ENCODE measurements around the gene DENND2C.

Gene DENND2C

DNA sequence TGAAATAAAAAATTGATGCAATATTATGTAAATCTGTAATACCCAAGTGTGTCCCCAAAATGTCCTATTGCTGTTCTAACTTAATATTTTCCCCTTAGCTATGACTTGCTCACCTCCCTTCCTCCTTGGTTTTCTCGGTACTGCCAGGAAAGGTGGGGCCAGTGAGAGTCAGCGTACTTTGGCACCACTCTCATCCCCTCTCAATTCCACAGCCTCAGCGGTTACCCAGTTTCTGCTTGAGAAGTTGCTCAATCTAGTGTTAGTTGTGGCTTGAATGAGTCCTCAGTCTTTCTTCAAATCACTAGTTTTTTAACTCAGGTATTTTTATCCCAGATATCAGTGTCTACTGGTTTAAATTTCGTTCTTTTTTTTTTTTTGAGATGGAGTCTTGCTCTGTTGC lies 120.7 kb downstream of the DENND2C start:
- DNase-seq (ENCODE audit: low read depth in 2 of 3, low spot score in 1 of 3) = no peak

DNA sequence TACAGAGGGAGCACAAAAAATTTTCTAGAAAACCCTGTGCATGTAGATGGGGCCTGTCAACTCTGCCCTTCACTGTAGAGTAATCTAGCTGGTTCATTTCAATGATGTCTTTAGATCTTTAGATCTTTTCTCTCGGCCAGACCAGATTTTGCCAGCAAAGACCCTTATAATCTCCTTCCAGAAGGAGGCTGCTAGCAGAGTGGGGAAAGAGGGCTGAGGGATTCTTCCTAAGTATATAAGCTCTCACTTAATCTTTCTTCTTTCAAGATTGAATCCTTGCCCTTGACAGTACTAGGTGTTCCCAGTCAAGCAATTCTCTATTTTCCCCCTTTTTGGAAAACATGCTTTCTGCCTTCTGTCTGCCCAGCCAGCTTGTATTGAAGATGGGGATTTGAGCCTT lies 122.8 kb downstream of the DENND2C start:
- DNase-seq (ENCODE audit: low read depth in 2 of 3, low spot score in 1 of 3) = no peak

DNA sequence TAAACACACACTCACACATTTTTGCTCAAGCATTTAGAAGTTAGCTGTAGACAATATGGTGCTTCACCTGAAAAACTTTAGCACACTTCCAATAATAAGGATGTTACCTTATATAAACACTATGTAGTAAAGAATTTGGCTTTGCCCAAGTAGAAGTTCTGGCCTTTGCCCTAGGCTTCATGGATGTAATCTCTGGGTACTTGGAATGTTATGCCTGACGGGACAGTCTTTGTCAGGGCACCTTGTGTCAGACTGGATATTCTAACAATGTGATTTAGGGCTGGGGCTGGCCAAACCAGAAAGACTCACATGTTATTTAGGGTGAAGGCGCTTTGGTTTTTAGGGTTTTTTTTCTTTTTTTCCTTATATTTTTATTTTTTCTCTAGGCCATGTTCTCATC lies 124.1 kb downstream of the DENND2C start:
- no peak for DNase-seq (ENCODE audit: low read depth in 2 of 3, low spot score in 1 of 3)

DNA sequence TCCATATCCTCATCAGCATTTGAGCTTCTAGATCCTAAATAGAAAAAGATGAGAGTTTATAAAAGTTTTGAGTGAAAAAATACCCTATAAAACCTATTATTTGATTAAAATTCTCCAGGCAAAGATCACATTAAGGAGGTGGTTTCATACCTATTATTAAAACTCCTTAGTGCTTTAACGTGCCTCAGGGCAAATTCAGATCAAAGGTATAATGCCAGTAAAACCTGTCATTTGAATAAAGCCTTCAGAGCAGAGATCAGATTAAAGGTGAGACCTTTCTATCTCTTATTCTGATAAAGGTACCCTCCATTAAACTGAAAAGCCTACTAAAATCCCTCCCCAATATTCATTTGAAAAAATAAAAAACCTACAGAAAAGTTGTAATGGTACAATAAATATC lies 124.5 kb downstream of the DENND2C start:
- no peak for DNase-seq (ENCODE audit: low read depth in 2 of 3, low spot score in 1 of 3)

DNA sequence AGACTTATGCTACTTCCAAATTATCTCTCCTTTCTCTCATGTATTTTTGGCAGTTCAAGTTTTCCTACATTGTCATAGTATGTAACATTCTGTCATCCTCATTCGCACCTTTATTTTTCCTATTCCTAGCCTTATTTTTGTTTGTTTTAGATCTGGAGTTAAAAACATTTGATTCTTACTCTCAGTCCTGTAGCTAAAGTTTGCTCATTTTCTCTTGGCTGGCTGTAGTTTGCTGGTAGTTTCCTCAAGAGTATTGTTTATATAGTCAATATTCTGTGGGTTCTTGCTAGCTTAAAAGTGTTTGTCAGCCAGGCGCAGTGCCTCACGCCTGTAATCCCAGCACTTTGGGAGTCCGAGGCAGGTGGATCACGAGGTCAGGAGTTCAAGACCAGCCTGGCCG lies 129.0 kb downstream of the DENND2C start:
- DNase-seq (ENCODE audit: low read depth in 2 of 3, low spot score in 1 of 3) = no peak

DNA sequence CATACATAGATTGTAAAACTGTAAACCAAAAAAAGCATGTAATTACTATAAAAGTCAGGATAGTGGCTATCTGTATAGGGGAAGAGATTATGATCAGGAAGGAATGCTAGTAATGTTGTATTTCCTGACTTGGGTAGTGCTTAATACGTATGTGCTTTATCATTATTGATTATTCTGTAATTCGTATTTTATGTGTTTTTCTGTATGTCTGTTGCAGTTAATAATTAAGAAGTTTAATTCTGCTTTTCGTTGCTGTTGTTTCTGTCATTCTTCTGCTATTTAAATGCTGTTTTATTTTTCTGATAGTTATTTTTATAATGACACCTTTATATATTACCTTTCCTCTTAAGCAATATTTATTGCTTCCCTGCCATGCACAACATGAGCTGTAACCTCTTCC lies 129.6 kb downstream of the DENND2C start:
- DNase-seq (ENCODE audit: low read depth in 2 of 3, low spot score in 1 of 3) = no peak

DNA sequence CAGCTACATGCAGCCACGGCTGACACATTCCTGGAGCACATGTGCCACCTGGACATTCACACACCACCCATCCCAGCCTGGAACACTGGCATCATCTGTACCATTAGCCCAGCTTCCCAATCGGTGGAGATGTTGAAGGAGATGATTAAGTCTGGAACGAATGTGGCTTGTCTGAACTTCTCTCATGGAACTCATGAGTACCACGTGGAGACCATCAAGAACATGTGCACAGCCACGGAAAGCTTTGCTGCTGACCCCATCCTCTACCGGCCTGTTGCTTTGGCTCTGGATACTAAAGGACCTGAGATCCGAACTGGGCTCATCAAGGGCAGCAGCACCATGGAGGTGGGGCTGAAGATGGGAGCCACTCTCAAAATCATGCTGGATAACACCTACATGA lies 133.8 kb downstream of the DENND2C start:
- no peak for DNase-seq (ENCODE audit: low read depth in 2 of 3, low spot score in 1 of 3)

DNA sequence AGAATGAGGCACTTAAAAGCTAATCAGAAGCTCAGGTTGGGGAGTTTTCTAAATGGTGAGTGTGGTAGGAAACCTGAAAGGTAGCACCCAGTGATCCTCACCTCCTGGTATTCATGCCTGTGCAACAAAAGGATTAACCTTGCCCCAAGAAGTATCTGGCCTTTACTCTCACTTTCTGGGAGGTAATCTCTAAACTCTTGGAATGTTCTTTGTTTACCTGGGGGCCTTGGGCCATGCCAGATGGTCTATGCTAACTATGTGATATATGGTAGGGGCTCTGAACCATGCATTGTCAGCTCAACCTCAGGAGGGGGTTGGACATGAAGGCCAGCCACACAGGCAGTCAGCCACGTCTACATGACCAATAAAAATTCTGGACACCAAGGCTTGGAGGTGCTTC lies 134.4 kb downstream of the DENND2C start:
- no peak for DNase-seq (ENCODE audit: low read depth in 2 of 3, low spot score in 1 of 3)

Measured in stimulated activated CD4-positive, alpha-beta T cell treated with anti-CD3 and anti-CD28 coated beads, Interleukin-12 subunit alpha, Interleukin-12 subunit beta, amount 100 ng/mL, for 48 hours (primary cell).